Measurements from ENCODE around the gene STK32C.
"Not testable (repeated sequence)": the region's sequence is repeated elsewhere in the genome, so short reads cannot be mapped to it uniquely, and the experiment has no call there.

Gene STK32C

DNA sequence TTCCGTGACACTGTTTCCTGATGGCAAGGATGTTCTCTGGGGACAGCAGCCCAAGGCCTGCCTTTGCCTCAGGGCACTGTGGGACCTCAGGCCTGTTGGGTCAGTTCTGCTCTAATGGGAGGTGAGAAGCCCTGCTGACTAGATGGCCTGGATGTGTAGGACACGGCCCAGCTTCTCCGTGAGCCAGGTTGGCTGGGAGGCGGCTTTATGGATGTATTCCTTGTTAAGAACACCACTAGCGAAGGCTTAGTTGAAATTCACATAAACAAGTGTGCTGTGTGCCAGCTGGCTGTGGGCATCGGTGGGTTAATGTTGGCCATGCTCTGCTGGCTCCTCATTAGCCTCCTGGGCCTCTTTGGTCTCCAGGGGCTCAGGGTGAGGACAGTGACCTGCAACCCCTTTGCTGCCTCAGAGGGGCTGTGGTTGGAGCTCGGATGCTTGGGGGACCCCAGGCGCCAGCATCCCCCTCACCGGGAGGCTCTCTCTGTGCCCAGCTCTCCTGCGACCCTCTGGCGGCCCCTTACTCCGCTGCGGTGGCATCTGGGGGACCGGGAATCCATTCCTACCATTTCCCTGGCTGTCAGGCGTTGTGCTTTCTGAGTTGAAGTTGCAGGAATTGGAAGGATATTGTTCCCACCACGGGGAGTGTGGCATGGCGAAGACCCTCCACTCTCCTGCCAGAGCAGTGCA, 143.8 kb downstream of the STK32C start:
- DNase-seq, result no peak

DNA sequence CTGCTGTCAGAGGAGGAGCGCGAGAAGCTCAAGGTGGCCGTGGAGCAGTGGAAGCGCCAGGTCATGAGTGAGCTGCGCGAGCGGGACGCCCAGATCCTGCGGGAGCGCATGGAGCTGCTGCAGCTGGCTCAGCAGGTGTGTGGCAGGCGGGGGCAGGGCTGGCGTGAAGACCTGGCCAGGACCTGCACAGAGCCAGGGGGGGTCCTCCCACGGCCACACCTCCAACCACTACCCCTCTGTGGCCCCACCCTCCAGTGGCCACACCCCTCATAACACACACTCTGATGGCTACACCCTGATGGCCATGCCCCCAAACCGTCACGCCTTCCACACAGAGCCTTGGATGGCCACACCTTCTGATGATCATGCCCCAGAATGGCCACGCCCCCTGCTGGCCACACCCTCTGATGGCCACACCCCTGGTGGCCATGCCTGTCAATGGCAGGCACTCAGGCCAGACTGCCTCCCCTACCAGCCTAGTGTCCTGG, 144.4 kb downstream of the STK32C start:
- DNase-seq, result no peak

DNA sequence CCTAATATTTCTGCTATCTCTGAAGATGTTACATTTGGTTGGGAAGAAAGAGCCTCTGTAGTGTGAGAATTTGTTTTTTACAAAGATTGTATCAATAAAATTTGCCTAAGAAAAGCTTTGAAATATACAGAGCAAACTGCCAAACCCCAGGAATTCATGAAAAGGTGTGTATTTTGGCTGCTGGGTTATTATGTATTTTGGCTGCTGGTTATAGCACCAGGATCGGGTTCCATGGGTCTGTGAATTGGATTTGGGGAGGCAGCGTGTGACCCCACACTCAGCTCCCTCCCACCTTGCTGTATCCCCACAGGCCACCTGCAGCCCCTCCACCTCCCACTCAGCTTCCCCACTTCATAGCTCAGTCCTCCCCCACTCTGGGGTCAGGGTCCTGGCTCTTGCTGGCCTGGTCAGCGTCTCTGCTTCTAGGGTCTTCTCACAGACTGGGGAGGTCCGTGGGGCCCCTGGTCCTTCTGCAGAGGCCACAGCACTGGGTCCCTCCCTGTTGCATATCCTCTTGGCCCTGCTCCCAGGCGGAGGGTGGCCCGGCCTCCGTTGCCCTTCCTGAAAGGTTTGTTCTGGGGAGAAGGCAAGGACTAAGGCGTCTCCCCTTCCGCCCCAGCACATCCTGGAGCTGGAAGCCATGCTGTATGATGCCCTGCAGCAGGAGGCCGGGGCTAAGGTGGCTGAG, 145.0 kb downstream of the STK32C start:
- no peak for DNase-seq

DNA sequence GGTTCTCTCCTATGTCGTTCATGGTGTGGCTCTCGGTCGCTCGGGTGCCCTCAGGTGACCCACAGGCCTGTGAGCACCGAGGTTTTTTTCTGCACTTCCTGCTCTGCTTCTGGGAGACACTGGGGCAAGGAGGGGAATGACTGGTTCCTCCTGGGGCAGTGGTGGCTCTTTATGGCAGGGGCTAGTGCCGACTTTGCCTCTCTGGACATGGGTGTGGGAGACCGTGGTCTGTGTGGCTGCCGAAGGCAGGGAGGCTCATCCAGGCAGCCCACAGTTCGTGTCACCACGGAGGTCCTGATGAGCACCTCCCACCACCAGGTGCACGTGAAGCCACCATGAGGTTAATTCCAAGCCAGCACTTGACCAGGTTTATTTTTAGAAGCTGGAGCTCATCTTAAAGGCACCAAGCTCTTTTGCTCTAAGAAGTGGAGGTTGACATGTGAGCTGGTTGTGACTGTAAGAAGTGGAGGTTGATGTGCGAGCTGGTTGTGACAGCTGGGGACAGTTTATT, 145.7 kb downstream of the STK32C start:
- no peak for DNase-seq

DNA sequence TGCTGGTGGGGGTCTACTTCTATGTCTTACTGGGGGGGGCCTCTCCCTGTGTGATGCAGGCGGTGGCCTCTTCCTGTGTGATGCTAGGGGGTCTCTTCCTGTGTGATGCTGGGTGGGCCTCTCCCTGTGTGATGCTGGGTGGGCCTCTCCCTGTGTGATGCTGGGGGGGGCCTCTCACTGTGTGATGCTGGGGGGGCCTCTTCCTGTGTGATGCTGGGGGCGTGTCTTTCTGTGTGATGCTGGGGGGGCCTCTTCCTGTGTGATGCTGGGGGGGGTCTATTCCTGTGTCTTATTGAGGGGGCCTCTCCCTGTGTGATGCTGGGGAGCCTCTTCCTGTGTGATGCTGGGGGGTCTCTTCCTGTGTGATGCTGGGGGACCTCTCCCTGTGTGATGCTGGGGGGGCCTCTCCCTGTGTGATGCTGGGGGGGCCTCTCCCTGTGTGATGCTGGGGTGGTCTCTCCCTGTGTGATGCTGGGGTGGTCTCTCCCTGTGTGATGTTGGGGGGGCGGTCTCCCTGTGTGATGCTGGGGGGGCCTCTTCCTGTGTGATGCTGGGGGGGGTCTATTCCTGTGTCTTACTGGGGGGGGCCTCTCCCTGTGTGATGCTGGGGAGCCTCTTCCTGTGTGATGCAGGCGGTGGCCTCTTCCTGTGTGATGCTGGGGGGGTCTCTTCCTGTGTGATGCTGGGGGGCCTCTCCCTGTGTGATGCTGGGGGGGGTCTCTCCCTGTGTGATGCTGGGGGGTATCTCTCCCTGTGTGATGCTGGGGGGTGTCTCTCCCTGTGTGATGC, 146.7 kb downstream of the STK32C start:
- not testable (repeated sequence) for DNase-seq

DNA sequence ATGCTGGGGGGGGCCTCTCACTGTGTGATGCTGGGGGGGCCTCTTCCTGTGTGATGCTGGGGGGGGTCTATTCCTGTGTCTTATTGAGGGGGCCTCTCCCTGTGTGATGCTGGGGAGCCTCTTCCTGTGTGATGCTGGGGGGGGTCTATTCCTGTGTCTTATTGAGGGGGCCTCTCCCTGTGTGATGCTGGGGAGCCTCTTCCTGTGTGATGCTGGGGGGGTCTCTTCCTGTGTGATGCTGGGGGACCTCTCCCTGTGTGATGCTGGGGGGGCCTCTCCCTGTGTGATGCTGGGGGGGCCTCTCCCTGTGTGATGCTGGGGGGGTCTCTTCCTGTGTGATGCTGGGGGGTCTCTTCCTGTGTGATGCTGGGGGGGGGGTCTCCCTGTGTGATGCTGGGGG, 147.5 kb downstream of the STK32C start:
- DNase-seq, result not testable (repeated sequence)

DNA sequence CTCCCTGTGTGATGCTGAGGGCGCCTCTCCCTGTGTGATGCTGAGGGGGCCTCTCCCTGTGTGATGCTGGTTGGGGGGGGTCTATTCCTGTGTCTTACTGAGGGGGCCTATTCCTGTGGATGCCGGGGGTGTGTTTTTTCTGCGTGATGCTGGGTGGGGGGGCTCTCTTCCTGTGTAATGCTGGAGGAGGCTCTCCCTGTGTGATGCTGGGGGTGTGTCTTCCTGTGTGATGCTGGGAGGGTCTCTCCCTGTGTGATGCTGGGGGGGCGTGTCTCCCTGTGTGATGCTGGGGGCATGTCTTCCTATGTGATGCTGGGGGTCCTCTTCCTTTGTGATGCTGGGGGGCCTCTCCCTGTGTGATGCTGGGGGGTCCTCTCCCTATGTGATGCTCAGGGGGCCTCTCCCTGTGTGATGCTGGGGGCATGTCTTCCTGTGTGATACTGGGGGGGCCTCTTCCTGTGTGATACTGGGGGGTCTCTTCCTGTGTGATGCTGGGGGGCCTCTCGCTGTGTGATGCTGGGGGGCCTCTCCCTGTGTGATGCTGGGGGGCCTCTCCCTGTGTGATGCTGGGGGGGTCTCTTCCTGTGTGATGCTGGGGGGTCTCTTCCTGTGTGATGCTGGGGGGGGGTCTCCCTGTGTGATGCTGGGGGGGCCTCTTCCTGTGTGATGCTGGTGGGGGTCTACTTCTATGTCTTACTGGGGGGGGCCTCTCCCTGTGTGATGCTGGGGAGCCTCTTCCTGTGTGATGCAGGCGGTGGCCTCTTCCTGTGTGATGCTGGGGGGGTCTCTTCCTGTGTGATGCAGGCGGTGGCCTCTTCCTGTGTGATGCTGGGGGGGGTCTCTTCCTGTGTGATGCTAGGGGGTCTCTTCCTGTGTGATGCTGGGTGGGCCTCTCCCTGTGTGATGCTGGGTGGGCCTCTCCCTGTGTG, 148.2 kb downstream of the STK32C start:
- not testable (repeated sequence) for DNase-seq

DNA sequence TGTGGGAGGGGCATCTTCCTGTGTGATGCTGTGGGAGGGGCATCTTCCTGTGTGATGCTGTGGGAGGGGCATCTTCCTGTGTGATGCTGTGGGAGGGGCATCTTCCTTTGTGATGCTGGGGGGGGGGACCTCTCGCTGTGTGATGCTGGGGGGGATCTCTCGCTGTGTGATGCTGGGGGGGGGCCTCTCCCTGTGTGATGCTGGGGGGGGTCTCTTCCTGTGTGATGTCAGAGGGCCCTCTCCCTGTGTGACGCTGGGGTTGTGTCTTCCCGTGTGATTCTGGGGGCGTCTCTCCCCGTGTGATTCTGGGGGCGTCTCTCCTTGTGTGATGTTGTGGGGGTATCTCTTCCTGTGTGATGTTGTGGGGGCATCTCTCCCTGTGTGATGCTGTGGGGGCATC, 148.9 kb downstream of the STK32C start:
- no peak for DNase-seq

DNA sequence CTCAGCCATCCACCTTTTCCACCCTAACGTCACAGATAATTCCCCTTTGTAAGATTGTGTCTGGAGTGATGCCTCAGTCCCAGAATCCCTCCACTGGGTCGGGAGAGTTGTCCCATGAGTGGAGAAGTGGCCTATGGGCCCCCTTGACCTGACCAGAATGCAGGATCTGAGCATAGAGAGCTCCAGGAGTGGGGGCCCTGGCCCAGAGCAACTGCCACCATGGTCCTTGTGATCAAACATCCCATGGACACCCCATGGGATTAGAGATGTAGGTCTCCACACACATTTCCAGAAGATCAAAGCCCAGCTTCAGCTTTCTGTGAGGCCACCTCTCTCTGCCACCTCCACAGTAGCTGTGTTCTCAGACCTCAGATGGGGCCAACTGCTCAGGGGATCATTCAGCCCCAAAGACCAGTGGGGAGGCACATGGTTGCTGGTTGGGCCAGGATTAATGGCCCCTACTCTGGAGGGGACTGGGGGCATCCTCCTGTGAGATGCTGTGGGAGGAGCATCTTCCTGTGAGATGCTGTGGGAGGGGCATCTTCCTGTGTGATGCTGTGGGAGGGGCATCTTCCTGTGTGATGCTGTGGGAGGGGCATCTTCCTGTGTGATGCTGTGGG, 149.5 kb downstream of the STK32C start:
- no peak for DNase-seq
